NB4 (cell line): ENCODE results near the gene TRIM9.
"Not testable (repeated sequence)": the region's sequence is repeated elsewhere in the genome, so short reads cannot be mapped to it uniquely, and the experiment has no call there.

ENCODE experiments used
- DNase-seq: peaks from one replicate; pipeline ENCODE4 v3.0.0; 2010; ENCODE audit warnings: low read depth
- H3K4me3 ChIP-seq: one replicate; pipeline ENCODE4 v1.5.1; 2011; ENCODE audit warnings: mild to moderate bottlenecking, low read depth, low read length, moderate library complexity
- MYC ChIP-seq: IDR thresholded peaks from 2 replicates; pipeline ENCODE4 v1.6.1; 2011; ENCODE audit warnings: low read depth, low read length
- POLR2A ChIP-seq: IDR thresholded peaks from 2 replicates; pipeline ENCODE4 v1.6.1; 2011; ENCODE audit warnings: mild to moderate bottlenecking; ENCODE audit not compliant: insufficient read length; ENCODE audit errors: extremely low read depth
- TF ChIP-seq, protein P1 (sequence below): IDR thresholded peaks from 2 replicates; pipeline ENCODE4 v1.6.1; 2011; ENCODE audit warnings: low read depth, low read length
- TF ChIP-seq, protein P2 (sequence below): IDR thresholded peaks from one replicate; pipeline ENCODE4 v1.5.1; 2012; ENCODE audit warnings: low read depth, low read length

Gene TRIM9

GRCh38 chr14:50963919-50964318 lies 131.0 kb downstream of the TRIM9 start:
- H3K4me3 ChIP-seq, result no peak overlapping the region
- TF ChIP-seq, protein P1, sequence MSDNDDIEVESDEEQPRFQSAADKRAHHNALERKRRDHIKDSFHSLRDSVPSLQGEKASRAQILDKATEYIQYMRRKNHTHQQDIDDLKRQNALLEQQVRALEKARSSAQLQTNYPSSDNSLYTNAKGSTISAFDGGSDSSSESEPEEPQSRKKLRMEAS, result no peak
- TF ChIP-seq POLR2A (no peak), MYC (no peak)
- TF ChIP-seq, protein P2, sequence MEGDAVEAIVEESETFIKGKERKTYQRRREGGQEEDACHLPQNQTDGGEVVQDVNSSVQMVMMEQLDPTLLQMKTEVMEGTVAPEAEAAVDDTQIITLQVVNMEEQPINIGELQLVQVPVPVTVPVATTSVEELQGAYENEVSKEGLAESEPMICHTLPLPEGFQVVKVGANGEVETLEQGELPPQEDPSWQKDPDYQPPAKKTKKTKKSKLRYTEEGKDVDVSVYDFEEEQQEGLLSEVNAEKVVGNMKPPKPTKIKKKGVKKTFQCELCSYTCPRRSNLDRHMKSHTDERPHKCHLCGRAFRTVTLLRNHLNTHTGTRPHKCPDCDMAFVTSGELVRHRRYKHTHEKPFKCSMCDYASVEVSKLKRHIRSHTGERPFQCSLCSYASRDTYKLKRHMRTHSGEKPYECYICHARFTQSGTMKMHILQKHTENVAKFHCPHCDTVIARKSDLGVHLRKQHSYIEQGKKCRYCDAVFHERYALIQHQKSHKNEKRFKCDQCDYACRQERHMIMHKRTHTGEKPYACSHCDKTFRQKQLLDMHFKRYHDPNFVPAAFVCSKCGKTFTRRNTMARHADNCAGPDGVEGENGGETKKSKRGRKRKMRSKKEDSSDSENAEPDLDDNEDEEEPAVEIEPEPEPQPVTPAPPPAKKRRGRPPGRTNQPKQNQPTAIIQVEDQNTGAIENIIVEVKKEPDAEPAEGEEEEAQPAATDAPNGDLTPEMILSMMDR, result no peak
- DNase-seq, result no peak

- no peak overlapping the region for H3K4me3 ChIP-seq
- DNase-seq, result no peak
- TF ChIP-seq MYC (no peak), POLR2A (no peak)
- TF ChIP-seq, protein P2, result no peak
- TF ChIP-seq, protein P1, result no peak
Measured at GRCh38 chr14:50961605-50962221, 133.2 kb downstream of the TRIM9 start.

DNA sequence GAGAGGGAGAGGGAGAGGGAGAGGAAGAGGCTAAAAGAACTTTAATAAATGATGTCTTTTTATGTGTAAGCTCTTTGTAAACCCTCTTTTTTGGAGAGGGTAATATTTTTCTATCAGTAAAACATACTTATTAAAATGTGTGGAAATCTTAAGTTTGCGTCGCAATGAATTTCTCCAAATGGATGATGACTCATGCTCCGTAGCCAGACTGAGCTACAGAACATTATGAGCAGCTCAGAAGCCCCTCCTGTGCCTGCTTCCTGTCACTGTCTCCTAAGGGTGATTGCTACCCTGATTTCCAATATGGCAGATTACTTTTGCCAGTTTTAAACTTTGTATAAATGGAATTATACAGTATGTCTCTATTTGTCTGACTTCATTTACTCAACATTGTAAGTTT lies 137.6 kb downstream of the TRIM9 start:
- TF ChIP-seq, protein P1, result no peak
- TF ChIP-seq, protein P2, result no peak
- TF ChIP-seq POLR2A (no peak), MYC (no peak)
- peak; percentile 73 for DNase-seq
- H3K4me3 ChIP-seq, result no peak overlapping the region

- not testable (repeated sequence) for DNase-seq, H3K4me3 ChIP-seq
Measured at GRCh38 chr14:50956421-50956820, 138.5 kb downstream of the TRIM9 start.

GRCh38 chr14:50955373-50956043 lies 139.4 kb downstream of the TRIM9 start:
- peak; percentile 84 for DNase-seq
- H3K4me3 ChIP-seq, result no peak overlapping the region
- TF ChIP-seq, protein P1, result 0 out of 2 replicates have a peak, but pooled peaks have one; percentile 4
- TF ChIP-seq, protein P2, result peak; percentile 38
- no peak for TF ChIP-seq POLR2A

DNA sequence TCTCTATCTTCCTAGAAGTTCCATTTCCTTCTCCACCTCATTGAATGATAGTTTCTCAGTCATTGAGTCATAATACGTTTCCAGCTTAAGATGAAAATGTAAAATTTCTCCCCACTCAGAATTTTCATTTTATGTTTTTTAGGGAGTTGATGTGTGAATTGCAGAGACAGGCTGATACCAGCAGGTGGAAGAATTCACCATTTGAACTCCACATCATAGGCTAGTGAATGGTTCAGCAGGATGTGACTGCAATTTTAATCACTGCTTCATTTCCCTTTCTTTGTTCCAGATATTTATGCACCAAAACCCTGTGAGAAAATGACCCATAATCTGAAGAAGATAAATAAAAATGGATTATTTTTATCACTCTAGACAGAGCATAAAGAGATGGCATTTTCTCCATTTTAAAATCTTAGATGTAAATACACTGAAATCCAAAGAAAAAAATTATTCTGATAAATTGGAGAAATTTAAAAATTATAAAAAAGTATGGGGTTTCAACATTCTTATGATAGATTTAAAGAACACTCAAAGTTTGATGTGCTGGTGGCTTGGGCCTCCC lies 140.0 kb downstream of the TRIM9 start:
- DNase-seq, result peak; percentile 66
- TF ChIP-seq, protein P2, result peak; percentile 65
- no peak for TF ChIP-seq POLR2A
- TF ChIP-seq, protein P1, result no peak
- no peak for TF ChIP-seq MYC
- H3K4me3 ChIP-seq, result no peak overlapping the region
